Neural cell (in vitro differentiated cells): ENCODE measurements around the gene SCN7A. TPM values are rescaled to one million over a fixed set of nuclear protein-coding genes. Genes with fewer than 3 reads are reported as not detected.

ENCODE experiments used
- H2AFZ ChIP-seq: fragments of 200-600, 300-800 bp; sonication (generic), shearing (Covaris generic); 2 replicates; pipeline ENCODE4 v1.6.0; 2014; ENCODE audit warnings: low read depth, mild to moderate bottlenecking, antibody characterized with exemption, low read length, moderate library complexity
- H3F3A ChIP-seq: fragments of 200-600 bp; shearing (Covaris generic); 2 replicates; pipeline ENCODE4 v1.6.1; 2016; ENCODE audit warnings: mild to moderate bottlenecking, moderate library complexity, mixed read lengths, antibody characterized with exemption, low read length; ENCODE audit not compliant: insufficient read depth, poor library complexity, severe bottlenecking
- H3K27ac ChIP-seq: fragments of 200-600, 300-800 bp; sonication (generic), shearing (Covaris generic); 2 replicates; pipeline ENCODE4 v1.5.1; 2014; ENCODE audit warnings: mild to moderate bottlenecking, low read length, moderate library complexity
- H3K27me3 ChIP-seq: fragments of 300-800, 200-600 bp; sonication (generic), shearing (Covaris generic); 2 replicates; pipeline ENCODE4 v1.6.0; 2014; ENCODE audit warnings: mild to moderate bottlenecking, low read depth, low read length, moderate library complexity; ENCODE audit not compliant: insufficient read depth
- H3K36me3 ChIP-seq: fragments of 300-800, 200-600 bp; sonication (generic), shearing (Covaris generic); 2 replicates; pipeline ENCODE4 v1.5.1; 2014; ENCODE audit warnings: mild to moderate bottlenecking, antibody characterized with exemption, low read length, moderate library complexity; ENCODE audit not compliant: insufficient read depth
- H3K4me2 ChIP-seq: fragments of 300-800, 200-600 bp; sonication (generic), shearing (Covaris generic); 2 replicates; pipeline ENCODE4 v1.6.0; 2014; ENCODE audit warnings: mild to moderate bottlenecking, low read length
- H3K4me3 ChIP-seq: fragments of 300-800, 200-600 bp; sonication (generic), shearing (Covaris generic); 2 replicates; pipeline ENCODE4 v1.5.1; 2014; ENCODE audit warnings: mild to moderate bottlenecking, low read length, moderate library complexity
- H3K79me2 ChIP-seq: fragments of 200-600 bp; shearing (Covaris generic); replicated peaks from 2 replicates; pipeline ENCODE4 v1.6.0; 2014; ENCODE audit warnings: mild to moderate bottlenecking, low read length, moderate library complexity; ENCODE audit not compliant: insufficient read depth
- H3K9ac ChIP-seq: fragments of 300-800, 200-600 bp; sonication (generic), shearing (Covaris generic); 2 replicates; pipeline ENCODE4 v1.6.1; 2016; ENCODE audit warnings: mild to moderate bottlenecking, low read length, mixed read lengths
- H3K9me2 ChIP-seq: fragments of 200-600 bp; shearing (Covaris generic); 2 replicates; pipeline ENCODE4 v1.6.1; 2016; ENCODE audit warnings: mild to moderate bottlenecking, low read length, mixed read lengths; ENCODE audit not compliant: insufficient read depth
- H3K9me3 ChIP-seq: fragments of 200-600, 300-800 bp; sonication (generic), shearing (Covaris generic); 2 replicates; pipeline ENCODE4 v1.6.1; 2016; ENCODE audit warnings: mild to moderate bottlenecking, mixed run types, low read length, moderate library complexity, mixed read lengths
- H4K20me1 ChIP-seq: fragments of 200-600 bp; shearing (Covaris generic); 2 replicates; pipeline ENCODE4 v1.6.1; 2016; ENCODE audit warnings: mild to moderate bottlenecking, mixed run types; ENCODE audit not compliant: insufficient read depth
- CTCF ChIP-seq: fragments of 450-650 bp; IDR thresholded peaks from 2 replicates; pipeline ENCODE4 v1.5.1; 2014; ENCODE audit warnings: antibody characterized with exemption, mild to moderate bottlenecking, moderate library complexity; ENCODE audit not compliant: poor library complexity, severe bottlenecking
- EP300 ChIP-seq: fragments of 450-650 bp; conservative IDR thresholded peaks from 2 replicates; pipeline ENCODE4 v1.6.1; 2014; ENCODE audit warnings: antibody characterized with exemption, mild to moderate bottlenecking, moderate library complexity; ENCODE audit not compliant: poor library complexity, severe bottlenecking
- EZH2 ChIP-seq: fragments of 200-600, 300-800 bp; shearing (Covaris generic), sonication (generic); IDR thresholded peaks from 2 replicates; pipeline ENCODE4 v1.6.1; 2014; ENCODE audit warnings: antibody characterized with exemption, low read length, borderline replicate concordance, mild to moderate bottlenecking; ENCODE audit not compliant: insufficient read depth, poor library complexity, severe bottlenecking
- MXI1 ChIP-seq: fragments of 450-650 bp; conservative IDR thresholded peaks from 2 replicates; pipeline ENCODE4 v1.6.1; 2014; ENCODE audit warnings: antibody characterized with exemption, mild to moderate bottlenecking; ENCODE audit not compliant: poor library complexity, severe bottlenecking
- POLR2AphosphoS5 ChIP-seq: IDR thresholded peaks from 2 replicates; pipeline ENCODE4 v1.6.1; 2012
- RAD21 ChIP-seq: fragments of 450-650 bp; conservative IDR thresholded peaks from 2 replicates; pipeline ENCODE4 v1.6.1; 2014; ENCODE audit warnings: antibody characterized with exemption, mild to moderate bottlenecking, moderate library complexity
- SMC3 ChIP-seq: fragments of 450-650 bp; conservative IDR thresholded peaks from 2 replicates; pipeline ENCODE4 v1.6.1; 2014; ENCODE audit warnings: antibody characterized with exemption, mild to moderate bottlenecking, moderate library complexity; ENCODE audit not compliant: poor library complexity
- TAF1 ChIP-seq: IDR thresholded peaks from 2 replicates; pipeline ENCODE4 v1.6.1; 2012; ENCODE audit warnings: low read depth
- polyA plus RNA-seq: library from polyadenylated mRNA; depleted of rRNA; stranded (reverse); fragments of >200 nt; gene quantifications from 2 replicates; pipeline ENCODE4 v1.2.3, GENCODE V29; 2014
- TF ChIP-seq, protein P1 (sequence below): IDR thresholded peaks from 2 replicates; pipeline ENCODE4 v1.6.1; 2012; ENCODE audit warnings: borderline replicate concordance

The SCN7A gene
- polyA plus RNA-seq, 1 donor from 2014 or later, result 0.09 TPM

- Histone ChIP-seq H3K36me3 (no peaks in the 10 kb centered on the region), H2AFZ (no peak overlapping the region), H3K9me3 (no peaks in the 10 kb centered on the region), H3K27ac (no peak overlapping the region), H3K9ac (no peak overlapping the region), H3K79me2 (no peaks in the 10 kb centered on the region), H3K27me3 (no peaks in the 10 kb centered on the region), H3K9me2 (no peaks in the 10 kb centered on the region), H3K4me3 (no peak overlapping the region), H3K4me2 (no peak overlapping the region), H4K20me1 (no peaks in the 10 kb centered on the region), H3F3A (no peaks in the 10 kb centered on the region)
- no peak for TF ChIP-seq CTCF
- TF ChIP-seq, protein P1, sequence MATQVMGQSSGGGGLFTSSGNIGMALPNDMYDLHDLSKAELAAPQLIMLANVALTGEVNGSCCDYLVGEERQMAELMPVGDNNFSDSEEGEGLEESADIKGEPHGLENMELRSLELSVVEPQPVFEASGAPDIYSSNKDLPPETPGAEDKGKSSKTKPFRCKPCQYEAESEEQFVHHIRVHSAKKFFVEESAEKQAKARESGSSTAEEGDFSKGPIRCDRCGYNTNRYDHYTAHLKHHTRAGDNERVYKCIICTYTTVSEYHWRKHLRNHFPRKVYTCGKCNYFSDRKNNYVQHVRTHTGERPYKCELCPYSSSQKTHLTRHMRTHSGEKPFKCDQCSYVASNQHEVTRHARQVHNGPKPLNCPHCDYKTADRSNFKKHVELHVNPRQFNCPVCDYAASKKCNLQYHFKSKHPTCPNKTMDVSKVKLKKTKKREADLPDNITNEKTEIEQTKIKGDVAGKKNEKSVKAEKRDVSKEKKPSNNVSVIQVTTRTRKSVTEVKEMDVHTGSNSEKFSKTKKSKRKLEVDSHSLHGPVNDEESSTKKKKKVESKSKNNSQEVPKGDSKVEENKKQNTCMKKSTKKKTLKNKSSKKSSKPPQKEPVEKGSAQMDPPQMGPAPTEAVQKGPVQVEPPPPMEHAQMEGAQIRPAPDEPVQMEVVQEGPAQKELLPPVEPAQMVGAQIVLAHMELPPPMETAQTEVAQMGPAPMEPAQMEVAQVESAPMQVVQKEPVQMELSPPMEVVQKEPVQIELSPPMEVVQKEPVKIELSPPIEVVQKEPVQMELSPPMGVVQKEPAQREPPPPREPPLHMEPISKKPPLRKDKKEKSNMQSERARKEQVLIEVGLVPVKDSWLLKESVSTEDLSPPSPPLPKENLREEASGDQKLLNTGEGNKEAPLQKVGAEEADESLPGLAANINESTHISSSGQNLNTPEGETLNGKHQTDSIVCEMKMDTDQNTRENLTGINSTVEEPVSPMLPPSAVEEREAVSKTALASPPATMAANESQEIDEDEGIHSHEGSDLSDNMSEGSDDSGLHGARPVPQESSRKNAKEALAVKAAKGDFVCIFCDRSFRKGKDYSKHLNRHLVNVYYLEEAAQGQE, result no peak
- TF ChIP-seq MXI1, result no peak
- no peak for TF ChIP-seq EZH2
- no peak for TF ChIP-seq RAD21
- no peak for TF ChIP-seq EP300
- no peak for TF ChIP-seq SMC3
- no peak for TF ChIP-seq TAF1
- no peak for TF ChIP-seq POLR2AphosphoS5
These were observed 55.0 kb downstream of the SCN7A start for GRCh38 chr2:166439078-166439477.

GRCh38 chr2:166436976-166437375 is 57.1 kb downstream of the SCN7A start:
- Histone ChIP-seq H3K9me2 (no peaks in the 10 kb centered on the region), H3K9me3 (no peaks in the 10 kb centered on the region), H3K4me2 (no peak overlapping the region), H3K36me3 (no peaks in the 10 kb centered on the region), H3K9ac (no peak overlapping the region), H3F3A (no peaks in the 10 kb centered on the region), H3K79me2 (no peaks in the 10 kb centered on the region), H3K4me3 (no peak overlapping the region), H3K27me3 (no peaks in the 10 kb centered on the region), H3K27ac (no peak overlapping the region), H2AFZ (no peak overlapping the region), H4K20me1 (no peaks in the 10 kb centered on the region)
- no peak for TF ChIP-seq RAD21
- no peak for TF ChIP-seq MXI1
- no peak for TF ChIP-seq TAF1

DNA sequence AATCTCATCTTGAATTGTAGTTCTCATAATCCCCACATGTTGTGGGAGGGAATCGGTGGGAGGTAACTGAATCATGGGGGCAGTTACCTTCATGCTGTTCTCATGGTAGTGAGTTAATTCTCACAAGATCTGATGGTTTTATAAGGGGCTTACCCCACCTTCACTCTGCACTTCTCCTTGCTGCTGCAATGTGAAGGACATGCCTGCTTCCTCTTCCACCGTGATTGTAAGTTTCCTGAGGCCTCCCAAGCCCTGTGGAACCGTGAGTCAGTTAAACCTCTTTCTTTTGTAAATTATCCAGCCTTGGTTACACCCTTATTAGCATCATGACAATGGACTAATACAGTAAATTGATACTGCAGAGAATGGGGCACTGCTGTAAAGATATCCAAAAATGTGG is 57.9 kb downstream of the SCN7A start:
- H3K27me3 ChIP-seq, result no peaks in the 10 kb centered on the region
- H3K36me3 ChIP-seq, result no peaks in the 10 kb centered on the region
- no peak overlapping the region for H3K9ac ChIP-seq
- no peaks in the 10 kb centered on the region for H3F3A ChIP-seq
- no peaks in the 10 kb centered on the region for H4K20me1 ChIP-seq
- H3K27ac ChIP-seq, result no peak overlapping the region
- H3K4me2 ChIP-seq, result no peak overlapping the region
- TF ChIP-seq TAF1, result no peak
- no peak for TF ChIP-seq POLR2AphosphoS5
- no peak for TF ChIP-seq EP300
- no peak for TF ChIP-seq CTCF
- no peak for TF ChIP-seq EZH2
- no peak for TF ChIP-seq SMC3
- no peak for TF ChIP-seq RAD21
- TF ChIP-seq, protein P1, result no peak
- TF ChIP-seq MXI1, result no peak
- H2AFZ ChIP-seq, result no peak overlapping the region
- H3K79me2 ChIP-seq, result no peaks in the 10 kb centered on the region
- H3K4me3 ChIP-seq, result no peak overlapping the region
- no peaks in the 10 kb centered on the region for H3K9me3 ChIP-seq
- no peaks in the 10 kb centered on the region for H3K9me2 ChIP-seq
